GM23248 (cell line): ENCODE results near the gene MPP4. TPM values are rescaled to one million over a fixed set of nuclear protein-coding genes. Genes with fewer than 3 reads are reported as not detected.

Experiments used
- DNase-seq: peaks from one replicate; pipeline ENCODE4 v3.0.0-alpha.2; 2015
- H2AFZ ChIP-seq: fragments of 200-600 bp; sonication (generic); 2 replicates; pipeline ENCODE4 v1.6.1; 2016; ENCODE audit warnings: antibody characterized with exemption
- H3F3A ChIP-seq: fragments of 200-600 bp; sonication (generic); 2 replicates; pipeline ENCODE4 v1.6.1; 2016; ENCODE audit warnings: mild to moderate bottlenecking, antibody characterized with exemption, mixed run types; ENCODE audit not compliant: insufficient read depth
- H3K27ac ChIP-seq: fragments of 200-600 bp; sonication (generic); 2 replicates; pipeline ENCODE4 v1.5.1; 2016; ENCODE audit warnings: mild to moderate bottlenecking
- H3K27me3 ChIP-seq: fragments of 200-600 bp; sonication (generic); replicated peaks from 2 replicates; pipeline ENCODE4 v1.6.1; 2016; ENCODE audit warnings: mild to moderate bottlenecking; ENCODE audit not compliant: insufficient read depth
- H3K36me3 ChIP-seq: fragments of 200-600 bp; sonication (generic); 2 replicates; pipeline ENCODE4 v1.6.1; 2016; ENCODE audit warnings: low read depth, mild to moderate bottlenecking
- H3K4me1 ChIP-seq: fragments of 200-600 bp; sonication (generic); 2 replicates; pipeline ENCODE4 v1.6.1; 2016; ENCODE audit warnings: mild to moderate bottlenecking; ENCODE audit not compliant: insufficient read depth
- H3K4me2 ChIP-seq: fragments of 200-600 bp; sonication (generic); one replicate; pipeline ENCODE4 v1.6.1; 2016; ENCODE audit warnings: mild to moderate bottlenecking; ENCODE audit not compliant: unreplicated experiment
- H3K4me3 ChIP-seq: fragments of 200-600 bp; sonication (generic); 2 replicates; pipeline ENCODE4 v1.5.1; 2016; ENCODE audit warnings: mild to moderate bottlenecking
- H3K79me2 ChIP-seq: fragments of 200-600 bp; sonication (generic); 2 replicates; pipeline ENCODE4 v1.6.1; 2016; ENCODE audit warnings: mild to moderate bottlenecking; ENCODE audit not compliant: insufficient read depth
- H3K9ac ChIP-seq: fragments of 200-600 bp; sonication (generic); 2 replicates; pipeline ENCODE4 v1.6.1; 2016; ENCODE audit warnings: mild to moderate bottlenecking
- H3K9me2 ChIP-seq: fragments of 200-600 bp; sonication (generic); 2 replicates; pipeline ENCODE4 v1.6.1; 2016; ENCODE audit warnings: mixed run types, mild to moderate bottlenecking, moderate library complexity; ENCODE audit not compliant: insufficient read depth
- H3K9me3 ChIP-seq: fragments of 200-600 bp; sonication (generic); one replicate; pipeline ENCODE4 v1.6.1; 2017; ENCODE audit warnings: low read depth
- H4K20me1 ChIP-seq: fragments of 200-600 bp; sonication (generic); 2 replicates; pipeline ENCODE4 v1.6.0; 2016; ENCODE audit not compliant: insufficient read depth
- EZH2 ChIP-seq: fragments of 200-600 bp; sonication (generic); IDR thresholded peaks from 2 replicates; pipeline ENCODE4 v1.6.1; 2018; ENCODE audit warnings: antibody characterized with exemption, mild to moderate bottlenecking; ENCODE audit not compliant: insufficient read depth, poor library complexity, severe bottlenecking
- EZH2phosphoT487 ChIP-seq: fragments of 200-600 bp; sonication (generic); IDR thresholded peaks from 2 replicates; pipeline ENCODE4 v1.6.1; 2018; ENCODE audit warnings: antibody characterized with exemption, moderate library complexity, mild to moderate bottlenecking, low read depth; ENCODE audit not compliant: insufficient read depth
- WGBS, 2 experiments: methylation state at CpG; one replicate each; pipeline ENCODE4 v1.1.6; 2015 to 2017; ENCODE audit warnings: low lambda C conversion rate in 2 of 2, low coverage in 1 of 2; ENCODE audit errors: missing lambda C conversion rate in 2 of 2; 5-methylcytosine and 5-hydroxymethylcytosine counted together
- in situ Hi-C: fragments of 300-500 bp; cut with MboI; formaldehyde crosslinking; loops from 2 replicates; pipeline ENCODE4 v1.15.0; 2020
- polyA plus RNA-seq: library from polyadenylated mRNA; unstranded; fragments of >200 nt; fragmentation: Nextera tagmentation; extraction: Ambion mirVana; gene quantifications from 2 replicates; pipeline ENCODE4 v1.2.1, GENCODE V29; 2016
- total RNA-seq: library from RNA; depleted of rRNA; stranded (reverse); fragments of >200 nt; shearing (Covaris generic); gene quantifications from 2 replicates; pipeline ENCODE4 v1.2.3, GENCODE V29; 2014

MPP4 gene
- total and polyA plus RNA-seq, 2 experiments from 2014 or later = 3.6 to 3.8 TPM

DNA sequence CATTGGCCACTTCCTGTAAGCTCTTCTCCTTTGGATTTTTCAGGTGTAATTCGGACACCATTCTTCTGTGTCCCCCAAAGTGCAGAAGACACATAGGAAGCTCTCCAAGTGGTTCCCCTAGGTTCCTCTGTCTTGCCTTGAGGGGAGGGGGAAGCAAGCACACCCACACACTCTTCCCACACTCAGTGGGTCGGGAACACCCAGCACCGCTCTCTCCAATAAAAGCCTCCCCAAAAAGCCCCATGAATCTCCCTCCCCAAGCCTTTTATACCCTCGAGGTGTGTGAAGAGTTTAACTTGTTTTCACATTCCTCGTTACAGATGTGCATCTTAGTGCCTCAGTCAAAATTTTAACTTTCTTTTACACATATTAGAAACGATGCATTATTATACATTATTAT, 45.2 kb downstream of the MPP4 start:
- no peaks in the 10 kb centered on the region for H3K9me2 ChIP-seq
- peaks cover 44% of the 10 kb centered on the region for H3K4me1 ChIP-seq
- peaks cover 41% of the 10 kb centered on the region for H3F3A ChIP-seq
- no peaks in the 10 kb centered on the region for H4K20me1 ChIP-seq
- H3K36me3 ChIP-seq = no peaks in the 10 kb centered on the region
- WGBS, 2 experiments = 84 to 86% methylated on average over 5 to 6 of the region's 6 CpGs
- no peak for TF ChIP-seq EZH2phosphoT487
- no peak for TF ChIP-seq EZH2
- H2AFZ ChIP-seq = no peak overlapping the region
- DNase-seq = no peak
- H3K9me3 ChIP-seq = no peaks in the 10 kb centered on the region
- peak overlapping the region; percentile 77 for H3K9ac ChIP-seq
- peak overlapping the region; percentile 66 for H3K4me2 ChIP-seq
- in situ Hi-C loops = no loop called here
- H3K79me2 ChIP-seq = no peaks in the 10 kb centered on the region
- H3K27me3 ChIP-seq = no peaks in the 10 kb centered on the region
- H3K4me3 ChIP-seq = 0 out of 2 replicates have a peak overlapping the region, but pooled peaks have one; percentile 29
- peak overlapping the region; percentile 99 for H3K27ac ChIP-seq

DNA sequence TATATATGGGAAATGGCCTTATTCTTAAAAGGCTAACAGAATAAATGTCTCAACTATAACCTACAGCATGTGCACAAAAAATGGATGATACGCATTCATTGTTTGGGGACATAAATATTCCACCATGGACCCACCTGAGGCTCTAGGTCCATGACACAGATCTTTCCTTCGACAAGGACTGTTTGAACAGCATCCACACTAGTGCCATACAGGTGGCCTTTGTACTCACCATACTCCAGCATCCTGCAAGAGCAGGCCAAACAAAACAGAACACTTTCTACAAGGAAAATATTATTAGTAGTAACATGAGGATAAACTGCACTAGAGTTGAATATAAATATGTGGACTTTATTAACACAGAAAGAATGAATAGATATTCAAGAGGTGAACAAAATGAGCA, 49.0 kb downstream of the MPP4 start:
- Histone ChIP-seq H3K36me3 (no peaks in the 10 kb centered on the region), H3K79me2 (no peaks in the 10 kb centered on the region), H3K4me3 (no peak overlapping the region), H3K4me1 (peaks cover 28% of the 10 kb centered on the region), H3K27me3 (no peaks in the 10 kb centered on the region), H3K4me2 (no peak overlapping the region), H4K20me1 (no peaks in the 10 kb centered on the region), H3K27ac (no peak overlapping the region), H2AFZ (no peak overlapping the region), H3K9me2 (no peaks in the 10 kb centered on the region), H3F3A (peaks cover 26% of the 10 kb centered on the region), H3K9ac (no peak overlapping the region), H3K9me3 (no peaks in the 10 kb centered on the region)
- TF ChIP-seq EZH2 (no peak), EZH2phosphoT487 (no peak)
- no peak for DNase-seq
- 90 to 100% methylated on average over 2 of the region's 2 CpGs for WGBS, 2 experiments
- in situ Hi-C loops = no loop called here

DNA sequence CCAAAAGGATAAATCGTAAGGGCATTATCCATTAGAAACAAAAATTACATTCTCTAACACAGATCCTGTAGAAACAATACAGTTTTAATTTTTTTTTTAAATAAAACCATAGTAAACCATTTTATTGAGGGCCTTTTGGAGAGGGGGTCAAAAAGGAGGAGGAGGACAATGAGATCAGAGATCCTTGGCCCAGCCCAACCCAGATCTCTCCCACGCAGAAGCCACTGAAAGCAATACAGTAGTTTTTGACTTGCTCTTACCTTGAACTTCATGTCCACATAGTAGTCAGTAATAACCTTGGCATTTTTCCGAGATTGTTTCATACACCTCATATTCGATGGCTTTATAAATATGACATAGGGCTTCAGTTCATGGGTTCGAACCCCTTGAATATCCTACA, 51.0 kb downstream of the MPP4 start:
- Histone ChIP-seq H3K4me2 (no peak overlapping the region), H2AFZ (no peak overlapping the region), H4K20me1 (no peaks in the 10 kb centered on the region), H3F3A (peaks cover 19% of the 10 kb centered on the region; the same call in 1 of the 2 replicates), H3K27me3 (no peaks in the 10 kb centered on the region), H3K9me2 (no peaks in the 10 kb centered on the region), H3K4me1 (peaks cover 20% of the 10 kb centered on the region), H3K27ac (no peak overlapping the region), H3K4me3 (no peak overlapping the region), H3K36me3 (no peaks in the 10 kb centered on the region), H3K9me3 (no peaks in the 10 kb centered on the region), H3K9ac (no peak overlapping the region), H3K79me2 (0 out of 2 replicates have a peak, but pooled peaks cover 5% of the 10 kb centered on the region)
- TF ChIP-seq EZH2phosphoT487 (no peak), EZH2 (no peak)
- in situ Hi-C loops = no loop called here
- DNase-seq = no peak
- 93 to 95% methylated on average over 5 of the region's 5 CpGs for WGBS, 2 experiments

- no peaks in the 10 kb centered on the region for H3K36me3 ChIP-seq
- H3K27me3 ChIP-seq = no peaks in the 10 kb centered on the region
- WGBS, 2 experiments = 0 to 2% methylated on average over 8 of the region's 8 CpGs
- DNase-seq = peak; percentile 64
- TF ChIP-seq EZH2 = no peak
- no peak for TF ChIP-seq EZH2phosphoT487
- H3K4me1 ChIP-seq = peaks cover 15% of the 10 kb centered on the region
- no peaks in the 10 kb centered on the region for H3K9me3 ChIP-seq
- no peaks in the 10 kb centered on the region for H3K9me2 ChIP-seq
- H3F3A ChIP-seq = peaks cover 15% of the 10 kb centered on the region; the same call in 1 of the 2 replicates
- in situ Hi-C loops = no loop called here
- peak overlapping the region; percentile 96 for H3K27ac ChIP-seq
- H3K9ac ChIP-seq = peak overlapping the region; percentile 99
- peak overlapping the region; percentile 94 for H3K4me2 ChIP-seq
- peaks cover 38% of the 10 kb centered on the region for H3K79me2 ChIP-seq
- peak overlapping the region; percentile 91 for H3K4me3 ChIP-seq
- no peaks in the 10 kb centered on the region for H4K20me1 ChIP-seq
- H2AFZ ChIP-seq = peak overlapping the region; percentile 87
Observed at GRCh38 chr2:201644001-201644400, 54.4 kb downstream of the MPP4 start.
